Fibroblast of mammary gland (primary cell): ENCODE measurements around the gene PIP5KL1.

Source experiments
- DNase-seq: peaks from one replicate; pipeline ENCODE4 v3.0.0-alpha.2; 2010; ENCODE audit warnings: low read depth
- H3K4me3 ChIP-seq: 2 replicates; pipeline ENCODE4 v1.5.1; 2011; ENCODE audit warnings: low read depth, mild to moderate bottlenecking, low read length, moderate library complexity; ENCODE audit not compliant: control insufficient read depth
- CTCF ChIP-seq: conservative IDR thresholded peaks from 2 replicates; pipeline ENCODE4 v1.5.1; 2011; ENCODE audit warnings: low read depth, low read length, inconsistent platforms; ENCODE audit not compliant: control insufficient read depth, insufficient read depth

The PIP5KL1 gene

DNA sequence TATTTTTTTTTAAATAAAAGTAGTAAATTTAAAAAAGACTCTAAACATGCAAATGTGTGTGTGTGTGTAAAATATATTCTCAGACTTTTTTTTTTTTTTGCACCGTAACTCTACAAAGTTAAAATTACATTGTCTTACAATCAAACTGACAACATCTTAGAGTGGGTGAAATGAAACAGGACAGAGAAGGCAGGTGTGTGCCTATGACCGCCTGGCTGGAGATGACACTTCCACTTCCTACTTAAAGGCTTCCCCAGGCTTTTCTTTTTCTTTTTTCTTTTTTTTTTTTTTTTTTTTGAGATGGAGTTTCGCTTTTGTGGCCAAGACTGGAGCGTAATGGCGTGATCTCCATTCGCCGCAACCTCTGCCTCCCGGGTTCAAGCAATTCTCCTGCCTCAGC lies 50.4 kb downstream of the PIP5KL1 start:
- no peak overlapping the region for H3K4me3 ChIP-seq
- no peak for DNase-seq
- TF ChIP-seq CTCF: no peak

GRCh38 chr9:127878652-127879390 lies 51.8 kb downstream of the PIP5KL1 start:
- no peak for TF ChIP-seq CTCF
- H3K4me3 ChIP-seq: no peak overlapping the region
- DNase-seq: no peak

GRCh38 chr9:127878001-127878651 lies 52.5 kb downstream of the PIP5KL1 start:
- no peak for TF ChIP-seq CTCF
- no peak for DNase-seq
- H3K4me3 ChIP-seq: peak overlapping the region; percentile 45

DNA sequence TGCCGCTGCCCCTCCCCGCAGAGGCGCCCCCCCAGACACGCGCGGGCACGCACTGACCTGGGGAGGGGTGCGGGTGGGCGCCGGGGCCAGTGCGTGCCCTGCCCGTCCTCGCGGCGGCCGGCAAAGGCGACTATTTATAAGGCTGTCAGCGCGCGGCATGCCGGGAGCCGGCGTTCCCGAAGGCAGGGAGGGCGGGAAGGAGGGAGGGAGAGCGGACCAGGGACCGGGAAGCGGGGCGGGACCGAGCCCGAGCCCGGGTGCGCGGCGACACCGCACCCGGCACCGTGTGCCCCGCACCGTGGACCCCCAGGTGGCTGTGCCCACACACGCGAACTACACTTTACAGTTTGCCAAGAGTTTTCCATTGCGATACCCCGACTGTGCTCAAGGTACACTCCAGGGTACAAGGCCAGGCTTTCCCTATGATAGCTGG lies 53.0 kb downstream of the PIP5KL1 start, which contains the start of gene AK1:
AK1 (minus strand) TSS at position 110 of the 433 bp plus-strand sequence. CDS start 3,058 bp downstream, outside the sequence.
- DNase-seq: peak; percentile 43
- peak within 1 kb of the TSS; percentile 48 for H3K4me3 ChIP-seq
- TF ChIP-seq CTCF: no peak

- H3K4me3 ChIP-seq: peak overlapping the region; percentile 48
- no peak for TF ChIP-seq CTCF
- no peak for DNase-seq
Observed at GRCh38 chr9:127876764-127877562, 53.6 kb downstream of the PIP5KL1 start.

DNA sequence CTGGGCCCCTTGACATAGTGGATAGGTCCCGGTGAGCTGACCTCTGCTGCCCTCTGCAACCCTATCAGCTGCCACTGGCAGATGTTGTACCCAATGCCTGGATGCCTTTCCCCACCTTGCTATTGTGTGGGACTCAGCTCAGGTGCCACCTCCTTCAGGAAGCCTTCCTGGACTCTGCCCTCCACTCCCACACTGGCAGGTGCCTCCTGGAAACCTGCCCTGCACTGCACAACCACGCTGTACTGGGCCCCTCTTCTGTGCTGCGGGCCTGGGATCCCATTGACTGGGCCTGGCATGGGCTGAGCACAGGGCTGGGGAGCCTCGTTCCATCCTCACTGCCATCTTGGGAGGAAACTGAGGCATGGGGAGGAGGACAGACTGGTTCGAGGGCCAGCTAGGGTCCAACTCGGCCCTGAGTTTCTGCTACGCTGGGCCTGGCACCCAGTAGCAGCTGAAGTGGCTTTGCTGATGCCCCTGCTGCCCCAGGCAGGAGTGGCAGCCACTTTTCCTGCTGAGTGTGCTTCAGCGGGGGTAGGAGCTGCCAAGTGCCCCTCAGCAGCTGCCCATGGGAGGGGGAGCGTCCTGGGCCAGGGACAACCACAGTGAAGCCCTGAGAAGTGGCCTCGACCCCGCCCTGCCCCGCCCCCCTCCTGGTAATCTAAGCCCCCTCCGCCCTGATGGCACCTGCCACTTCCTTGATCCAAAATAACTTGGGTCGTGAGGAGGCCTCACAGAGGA lies 54.4 kb downstream of the PIP5KL1 start:
- no peak for DNase-seq
- no peak overlapping the region for H3K4me3 ChIP-seq
- no peak for TF ChIP-seq CTCF
